ENCODE results near the gene FOXO3.

DNA sequence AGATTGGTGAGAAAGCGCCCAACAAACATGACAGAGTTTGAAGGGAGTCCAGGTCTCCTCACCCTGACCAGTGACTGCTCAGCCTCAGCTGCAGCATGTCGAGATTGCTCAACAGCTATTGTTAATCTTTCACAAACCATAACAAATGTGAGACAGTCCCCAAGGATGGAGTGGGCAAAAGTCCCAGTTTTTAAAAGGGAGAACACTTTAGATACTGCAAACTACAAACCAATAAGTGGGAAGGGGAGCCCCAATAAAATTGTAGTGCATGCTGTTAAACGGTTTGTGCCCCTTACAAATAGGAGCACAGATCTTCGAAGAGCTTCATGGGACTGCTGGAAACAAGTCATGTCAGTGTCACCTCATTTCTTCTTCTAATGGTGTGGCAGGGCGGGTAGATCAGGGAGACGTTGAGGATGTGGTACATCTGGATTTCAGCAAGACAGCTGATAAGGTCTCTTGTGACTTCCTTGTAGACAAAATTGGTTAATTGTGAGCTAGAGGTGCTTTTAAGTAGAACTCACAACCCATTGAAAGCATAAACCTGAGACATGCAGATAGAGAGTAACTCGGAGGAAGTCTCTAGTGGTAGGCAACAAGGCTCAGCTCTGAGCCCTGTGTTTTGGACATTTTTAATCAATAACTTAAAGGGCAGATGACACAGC, 153.5 kb downstream of the FOXO3 start:
- TF ChIP-seq, protein P1, sequence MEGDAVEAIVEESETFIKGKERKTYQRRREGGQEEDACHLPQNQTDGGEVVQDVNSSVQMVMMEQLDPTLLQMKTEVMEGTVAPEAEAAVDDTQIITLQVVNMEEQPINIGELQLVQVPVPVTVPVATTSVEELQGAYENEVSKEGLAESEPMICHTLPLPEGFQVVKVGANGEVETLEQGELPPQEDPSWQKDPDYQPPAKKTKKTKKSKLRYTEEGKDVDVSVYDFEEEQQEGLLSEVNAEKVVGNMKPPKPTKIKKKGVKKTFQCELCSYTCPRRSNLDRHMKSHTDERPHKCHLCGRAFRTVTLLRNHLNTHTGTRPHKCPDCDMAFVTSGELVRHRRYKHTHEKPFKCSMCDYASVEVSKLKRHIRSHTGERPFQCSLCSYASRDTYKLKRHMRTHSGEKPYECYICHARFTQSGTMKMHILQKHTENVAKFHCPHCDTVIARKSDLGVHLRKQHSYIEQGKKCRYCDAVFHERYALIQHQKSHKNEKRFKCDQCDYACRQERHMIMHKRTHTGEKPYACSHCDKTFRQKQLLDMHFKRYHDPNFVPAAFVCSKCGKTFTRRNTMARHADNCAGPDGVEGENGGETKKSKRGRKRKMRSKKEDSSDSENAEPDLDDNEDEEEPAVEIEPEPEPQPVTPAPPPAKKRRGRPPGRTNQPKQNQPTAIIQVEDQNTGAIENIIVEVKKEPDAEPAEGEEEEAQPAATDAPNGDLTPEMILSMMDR (IDR thresholded peaks at IDR 0.05), result no peak
- no peak for TF ChIP-seq POLR2A (IDR thresholded peaks at IDR 0.05)

Data from heart left ventricle (tissue), 13 donors.